Pancreas (tissue), 10 donors: Measurements from ENCODE around the gene PIK3CD. TPM values are rescaled to one million over a fixed set of nuclear protein-coding genes. Genes with fewer than 3 reads are reported as not detected.
"Not testable (repeated sequence)": the region's sequence is repeated elsewhere in the genome, so short reads cannot be mapped to it uniquely, and the experiment has no call there.

Source experiments
- ATAC-seq, 4 donors: fragments of 200-7000 bp; cut with Tn5 transposase; one replicate each; pipeline versions ENCODE4 v1.8.0 to v1.9.1; 2020; ENCODE audit warnings: mild to moderate bottlenecking in 4 of 4, moderate library complexity in 4 of 4
- DNase-seq, 6 donors: peaks; one replicate each; pipeline ENCODE4 v3.0.0-alpha.2; 2020
- FAIRE-seq: peaks from 2 replicates; lab custom pipeline; 2012; peaks lifted over from hg19 to GRCh38; lab: Jason Lieb, UNC
- H3K27ac ChIP-seq, 4 donors: fragments of 200-600 bp; sonication (generic); 1 replicate in 3 of 4; 2 replicates in 1 of 4; pipeline versions ENCODE4 v1.5.0 to v1.8.0; 2020
- H3K27me3 ChIP-seq, 4 donors: fragments of 200-600 bp; one replicate each; pipeline ENCODE4 v1.8.0; 2021
- H3K36me3 ChIP-seq, 3 donors: fragments of 200-600 bp; sonication (generic) in 1 of 3; one replicate each; pipeline versions ENCODE4 v1.5.0 to v1.8.0; 2020 to 2021
- H3K4me1 ChIP-seq, 3 donors: fragments of 200-600 bp; one replicate each; pipeline ENCODE4 v1.8.0; 2021
- H3K4me3 ChIP-seq, 4 donors: fragments of 200-600 bp; sonication (generic) in 2 of 4; one replicate each; pipeline versions ENCODE4 v1.5.0 to v1.8.0; 2020 to 2021
- H3K9me3 ChIP-seq, 4 donors: fragments of 200-600 bp; one replicate each; pipeline ENCODE4 v1.8.0; 2021
- WGBS, 2 donors: extraction: QIAGEN DNeasy Blood & Tissue Kit; methylation state at CpG; one replicate each; pipeline ENCODE4 v1.1.7; 2013; 5-methylcytosine and 5-hydroxymethylcytosine counted together
- intact Hi-C, 3 donors: fragments of 100-400 bp; cut with DNase I; formaldehyde crosslinking; loops; one replicate each; pipeline versions ENCODE4 v1.11.1 to v1.14.2; 2022
- polyA plus RNA-seq, 2 donors: library from polyadenylated mRNA; stranded (reverse); fragments of 200-250 nt; gene quantifications; one replicate each; pipeline ENCODE4 v1.2.3, GENCODE V29; 2013
- total RNA-seq, 6 donors: library from RNA; stranded (reverse); fragmentation: NEBNext Ultra II Directional in 4 of 6; extraction: Animal tissue kit (Norgen Biotek cat#: 25700) in 4 of 6; gene quantifications; one replicate each; pipeline versions ENCODE4 v1.2.1 to v1.2.4, GENCODE V29; 2021 to 2023
- TF ChIP-seq, protein P1 (sequence below), 4 donors: fragments of 200-600 bp; sonication (generic) in 3 of 4; IDR thresholded peaks; one replicate each; pipeline versions ENCODE4 v1.5.0 to v1.8.0; 2021; ENCODE audit warnings: antibody characterized with exemption in 4 of 4
- donor health status: healthy with polysubstance abuse.
- donor health status: DM: no; HTN: no; CAD: no; lungs with moderate emphysema.
- donor health status: DM: no; HTN: no; CAD: no.
- donor health status: control.
- donor health status: control.
- donor health status: Bipolar disorder and iron deficiency.
- donor health status: DM: yes; HTN: yes; CAD: no.
- donor health status: DM: no; HTN: no; CAD: no.
- donor health status: DM: no; HTN: no; CAD: no.
- donor health status: DM: yes; HTN: yes; CAD: no.

The PIK3CD gene
- total and polyA plus RNA-seq, 8 donors = 1.9 to 10.6 (median 2.3) TPM

DNA sequence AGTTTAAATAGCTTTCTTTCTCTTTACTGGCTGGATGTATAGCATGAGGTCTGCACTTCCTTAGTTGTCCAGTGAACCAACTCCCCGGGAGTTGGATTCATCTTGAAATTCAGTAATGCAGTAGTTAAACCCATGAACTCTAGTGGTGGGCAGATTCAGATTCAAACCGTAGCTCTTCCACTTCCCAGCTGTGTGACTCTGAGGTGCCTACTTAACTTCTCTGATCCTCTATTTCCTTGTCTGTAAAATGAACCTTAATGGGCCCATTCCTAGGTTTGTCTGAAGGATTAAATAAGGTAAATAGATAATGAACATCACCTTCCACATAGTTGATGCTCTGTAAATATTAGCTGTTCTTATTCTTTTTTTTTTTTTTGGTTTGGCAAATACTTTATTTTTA lies 16.5 kb downstream of the PIK3CD start:
- intact Hi-C loops = no loop called here

DNA sequence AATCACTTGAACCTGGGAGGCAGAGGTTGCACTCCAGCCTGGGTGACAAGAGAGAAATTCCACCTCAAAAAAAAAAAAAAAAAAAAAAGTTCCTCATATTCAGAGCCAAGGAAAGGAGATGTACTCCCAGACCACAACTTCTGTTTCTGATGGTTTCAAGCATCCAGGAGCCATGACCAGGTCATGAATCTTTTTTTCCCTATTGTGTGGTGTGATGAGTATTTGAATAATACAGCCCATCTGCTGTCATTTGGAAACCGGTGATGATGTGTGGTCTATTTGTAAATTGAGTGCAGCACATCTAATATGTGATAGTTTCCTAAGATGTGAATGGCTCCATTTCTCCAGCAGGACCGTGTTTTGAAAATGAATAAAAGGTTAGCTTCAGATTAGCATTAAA lies 18.6 kb downstream of the PIK3CD start:
- FAIRE-seq (no peak), ATAC-seq (no peak), DNase-seq (no peak)
- intact Hi-C loops = no loop called here
- TF ChIP-seq, protein P1, sequence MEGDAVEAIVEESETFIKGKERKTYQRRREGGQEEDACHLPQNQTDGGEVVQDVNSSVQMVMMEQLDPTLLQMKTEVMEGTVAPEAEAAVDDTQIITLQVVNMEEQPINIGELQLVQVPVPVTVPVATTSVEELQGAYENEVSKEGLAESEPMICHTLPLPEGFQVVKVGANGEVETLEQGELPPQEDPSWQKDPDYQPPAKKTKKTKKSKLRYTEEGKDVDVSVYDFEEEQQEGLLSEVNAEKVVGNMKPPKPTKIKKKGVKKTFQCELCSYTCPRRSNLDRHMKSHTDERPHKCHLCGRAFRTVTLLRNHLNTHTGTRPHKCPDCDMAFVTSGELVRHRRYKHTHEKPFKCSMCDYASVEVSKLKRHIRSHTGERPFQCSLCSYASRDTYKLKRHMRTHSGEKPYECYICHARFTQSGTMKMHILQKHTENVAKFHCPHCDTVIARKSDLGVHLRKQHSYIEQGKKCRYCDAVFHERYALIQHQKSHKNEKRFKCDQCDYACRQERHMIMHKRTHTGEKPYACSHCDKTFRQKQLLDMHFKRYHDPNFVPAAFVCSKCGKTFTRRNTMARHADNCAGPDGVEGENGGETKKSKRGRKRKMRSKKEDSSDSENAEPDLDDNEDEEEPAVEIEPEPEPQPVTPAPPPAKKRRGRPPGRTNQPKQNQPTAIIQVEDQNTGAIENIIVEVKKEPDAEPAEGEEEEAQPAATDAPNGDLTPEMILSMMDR (IDR thresholded peaks at IDR 0.05) = no peak
- no peaks in the 10 kb centered on the region for H3K4me1 ChIP-seq
- H3K4me3 ChIP-seq = no peak overlapping the region
- no peak overlapping the region for H3K27ac ChIP-seq
- H3K36me3 ChIP-seq = no peaks in the 10 kb centered on the region
- 88 to 89% methylated on average over 2 of the region's 2 CpGs for WGBS, 2 donors
- no peaks in the 10 kb centered on the region for H3K27me3 ChIP-seq
- no peaks in the 10 kb centered on the region for H3K9me3 ChIP-seq

More for the DNA sequence above, 16.5 kb downstream of the PIK3CD start:
- ATAC-seq (no peak), FAIRE-seq (no peak), DNase-seq (no peak)
- 45 to 47% methylated on average over 2 of the region's 2 CpGs for WGBS, 2 donors
- H3K4me3 ChIP-seq = no peak overlapping the region
- no peaks in the 10 kb centered on the region for H3K27me3 ChIP-seq
- H3K36me3 ChIP-seq = no peaks in the 10 kb centered on the region
- H3K9me3 ChIP-seq = no peaks in the 10 kb centered on the region
- H3K4me1 ChIP-seq = no peaks in the 10 kb centered on the region
- TF ChIP-seq, protein P1 (IDR thresholded peaks at IDR 0.05) = no peak
- H3K27ac ChIP-seq = no peak overlapping the region

DNA sequence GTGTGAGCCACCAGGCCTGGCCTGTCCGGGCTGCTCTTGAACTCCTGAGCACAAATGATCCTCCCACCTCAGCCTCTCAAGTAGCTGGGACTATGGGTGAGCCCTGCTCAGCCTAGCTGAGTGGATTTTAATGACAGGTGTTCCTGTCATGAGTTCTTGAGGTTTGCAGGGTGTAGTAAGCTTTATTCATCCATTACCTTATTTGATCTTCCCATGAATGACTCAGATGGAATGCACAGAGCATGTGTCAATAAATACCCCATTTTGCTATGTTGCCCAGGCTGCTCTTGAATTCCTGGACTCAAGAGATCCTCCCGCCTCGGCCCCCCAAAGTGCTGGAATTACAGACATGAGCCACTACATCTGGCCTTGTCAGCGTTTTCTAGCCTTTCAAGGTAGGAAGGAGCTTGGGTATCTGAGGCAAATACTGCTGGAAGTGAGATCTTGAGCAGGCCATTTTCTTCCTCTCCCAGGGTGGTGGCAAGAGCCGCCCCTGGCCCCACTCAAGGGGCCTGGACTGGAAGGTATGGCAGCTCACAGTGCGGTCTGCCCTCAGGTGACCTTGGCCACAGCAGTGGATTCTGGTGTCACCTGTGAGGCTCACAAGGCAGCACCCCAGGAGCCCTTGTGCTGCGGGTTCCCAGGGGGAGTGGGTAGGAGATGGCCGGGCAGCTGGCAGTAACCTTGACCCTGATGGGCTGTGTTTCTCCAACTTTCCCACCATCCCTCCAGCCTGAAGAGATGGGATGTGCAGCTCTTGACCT lies 20.0 kb downstream of the PIK3CD start:
- H3K4me3 ChIP-seq = no peak overlapping the region

DNA sequence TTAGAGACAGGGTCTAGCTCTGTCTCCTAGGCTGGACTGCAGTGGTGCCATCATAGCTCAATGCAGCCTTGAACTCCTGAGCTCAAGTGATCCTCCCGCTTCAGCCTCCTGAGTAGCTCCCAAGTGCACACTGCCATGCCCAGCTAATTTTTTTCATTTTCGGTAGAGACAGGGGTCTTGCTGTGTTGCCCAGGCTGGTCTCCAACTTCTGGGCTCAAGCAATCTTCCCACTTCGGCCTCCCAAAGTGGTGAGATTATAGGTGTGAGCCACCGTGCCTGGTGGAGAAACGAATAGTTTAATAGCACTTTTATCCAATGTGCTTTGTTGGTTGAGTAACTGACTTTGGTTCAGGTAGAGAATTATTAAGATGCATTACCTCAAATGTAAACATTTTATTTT lies 20.9 kb downstream of the PIK3CD start:
- no peak overlapping the region for H3K4me3 ChIP-seq
- 84 to 87% methylated on average over 5 of the region's 5 CpGs for WGBS, 2 donors
- H3K36me3 ChIP-seq = no peaks in the 10 kb centered on the region
- no peaks in the 10 kb centered on the region for H3K4me1 ChIP-seq
- H3K27ac ChIP-seq = no peak overlapping the region
- no peak for ATAC-seq
- H3K27me3 ChIP-seq = no peaks in the 10 kb centered on the region
- TF ChIP-seq, protein P1 (IDR thresholded peaks at IDR 0.05) = no peak
- no peak for DNase-seq
- FAIRE-seq = no peak
- H3K9me3 ChIP-seq = no peaks in the 10 kb centered on the region
- intact Hi-C loops = no loop called here

More for the DNA sequence above, 20.0 kb downstream of the PIK3CD start:
- Histone ChIP-seq H3K27me3 (no peaks in the 10 kb centered on the region), H3K36me3 (no peaks in the 10 kb centered on the region), H3K9me3 (no peaks in the 10 kb centered on the region), H3K4me1 (no peaks in the 10 kb centered on the region), H3K27ac (no peak overlapping the region)
- WGBS, 2 donors = 57 to 74% methylated on average over 8 of the region's 8 CpGs
- FAIRE-seq (no peak), DNase-seq (no peak), ATAC-seq (no peak)
- intact Hi-C loops = no loop called here
- TF ChIP-seq, protein P1 (IDR thresholded peaks at IDR 0.05) = no peak

DNA sequence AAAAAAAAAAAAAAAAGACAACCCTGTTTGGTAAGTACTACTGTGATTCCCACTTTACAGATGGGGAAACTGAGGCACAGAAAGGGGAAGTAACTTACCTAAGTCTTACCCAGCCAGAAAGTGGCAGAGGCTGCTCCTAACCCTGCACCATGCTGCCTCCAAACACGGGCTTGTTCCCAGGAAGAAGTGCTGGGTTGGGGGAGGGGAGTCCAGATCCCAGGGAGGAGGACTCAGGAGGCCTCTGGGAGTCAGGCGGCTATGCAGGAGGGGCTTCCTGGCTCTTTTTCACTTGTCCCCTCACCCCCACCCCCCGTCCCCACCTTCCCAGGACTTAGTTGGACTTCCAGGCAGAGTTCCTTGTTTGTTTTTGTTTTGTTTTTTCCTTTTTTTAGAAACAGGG lies 23.9 kb downstream of the PIK3CD start:
- TF ChIP-seq, protein P1 (IDR thresholded peaks at IDR 0.05) = no peak
- ATAC-seq = no peak
- no peak for FAIRE-seq

DNA sequence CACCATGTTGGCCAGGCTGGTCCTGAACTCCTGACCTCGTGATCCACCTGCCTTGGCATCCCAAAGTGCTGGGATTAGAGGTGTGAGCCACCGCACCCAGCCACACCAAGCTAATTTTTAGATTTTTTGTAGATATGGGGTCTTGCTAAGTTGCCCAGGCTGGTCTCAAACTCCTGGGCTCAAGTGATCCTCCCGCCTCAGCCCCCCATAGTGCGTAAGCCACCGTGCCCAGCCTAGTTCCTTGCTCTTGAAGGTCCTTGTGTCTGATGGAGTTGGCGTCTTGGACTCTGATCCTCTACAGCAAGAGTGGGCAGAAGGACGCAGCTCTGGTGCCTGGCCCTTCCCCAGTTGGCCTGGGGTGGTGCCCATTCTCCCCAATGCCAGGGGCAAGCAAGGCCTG lies 24.6 kb downstream of the PIK3CD start:
- DNase-seq, H3K27me3 ChIP-seq, ATAC-seq, H3K4me3 ChIP-seq, H3K9me3 ChIP-seq, intact Hi-C loops, H3K4me1 ChIP-seq, H3K36me3 ChIP-seq, H3K27ac ChIP-seq, FAIRE-seq: not testable (repeated sequence)
- WGBS, 2 donors = 93 to 95% methylated on average over 7 of the region's 7 CpGs

More for the DNA sequence above, 23.9 kb downstream of the PIK3CD start:
- Histone ChIP-seq H3K4me1 (no peaks in the 10 kb centered on the region), H3K27ac (no peak overlapping the region), H3K36me3 (no peaks in the 10 kb centered on the region), H3K4me3 (no peak overlapping the region), H3K27me3 (no peaks in the 10 kb centered on the region), H3K9me3 (no peaks in the 10 kb centered on the region)
- WGBS, 2 donors = 62 to 67% methylated on average over 3 of the region's 3 CpGs
- intact Hi-C loops = no loop called here
- DNase-seq = no peak
